GM18508 (cell line): ENCODE results near the gene EIF5.
"Not testable (repeated sequence)": the region's sequence is repeated elsewhere in the genome, so short reads cannot be mapped to it uniquely, and the experiment has no call there.

Source experiments
- ATAC-seq: cut with Tn5 transposase; IDR thresholded peaks from one replicate; pipeline ENCODE4 v1.9.1; 2021; ENCODE audit warnings: moderate number of reproducible peaks; ENCODE audit not compliant: insufficient read depth, unreplicated experiment

Gene EIF5

GRCh38 chr14:103332143-103332919, 1.7 kb upstream of the EIF5 start:
- no peak for ATAC-seq

GRCh38 chr14:103334644-103335622, 896 bp downstream of the EIF5 start:
- ATAC-seq, result no peak

- ATAC-seq, result no peak
Observed at GRCh38 chr14:103336191-103336590, 2.2 kb downstream of the EIF5 start.

- ATAC-seq, result no peak
Observed at GRCh38 chr14:103337794-103338193, 3.8 kb downstream of the EIF5 start.

GRCh38 chr14:103339561-103339960, 5.5 kb downstream of the EIF5 start:
- ATAC-seq, result no peak

- ATAC-seq, result no peak
Observed at GRCh38 chr14:103340480-103341212, 6.6 kb downstream of the EIF5 start.

GRCh38 chr14:103341250-103342129, 7.5 kb downstream of the EIF5 start:
- no peak for ATAC-seq

GRCh38 chr14:103343164-103343879, 9.3 kb downstream of the EIF5 start:
- ATAC-seq, result no peak

GRCh38 chr14:103343905-103344797, 10.1 kb downstream of the EIF5 start:
- ATAC-seq, result no peak

- no peak for ATAC-seq
Observed at GRCh38 chr14:103346286-103346685, 12.2 kb downstream of the EIF5 start.

GRCh38 chr14:103347091-103347815, 13.2 kb downstream of the EIF5 start:
- no peak for ATAC-seq

GRCh38 chr14:103348154-103348553, 14.1 kb downstream of the EIF5 start:
- no peak for ATAC-seq

- no peak for ATAC-seq
Observed at GRCh38 chr14:103349982-103350381, 15.9 kb downstream of the EIF5 start.

GRCh38 chr14:103353362-103353761, 19.3 kb downstream of the EIF5 start:
- no peak for ATAC-seq

GRCh38 chr14:103354141-103354540, 20.1 kb downstream of the EIF5 start:
- no peak for ATAC-seq

GRCh38 chr14:103356024-103356682, 22.1 kb downstream of the EIF5 start:
- no peak for ATAC-seq

GRCh38 chr14:103357552-103357951, 23.5 kb downstream of the EIF5 start:
- ATAC-seq, result not testable (repeated sequence)
